GM19025 (cell line): ENCODE data around the gene TCF3.
"Not testable (repeated sequence)": the region's sequence is repeated elsewhere in the genome, so short reads cannot be mapped to it uniquely, and the experiment has no call there.

ENCODE experiments used
- ATAC-seq: cut with Tn5 transposase; IDR thresholded peaks from one replicate; pipeline ENCODE4 v1.9.1; 2021; ENCODE audit warnings: mild to moderate bottlenecking, low read depth, moderate library complexity; ENCODE audit not compliant: unreplicated experiment

TCF3 gene

GRCh38 chr19:1673645-1674292, 21.4 kb upstream of the TCF3 start:
- no peak for ATAC-seq

- ATAC-seq, result no peak
These were observed 20.6 kb upstream of the TCF3 start for GRCh38 chr19:1672769-1673644.

GRCh38 chr19:1672038-1672768, 19.8 kb upstream of the TCF3 start:
- ATAC-seq, result no peak

GRCh38 chr19:1671716-1672037, 19.3 kb upstream of the TCF3 start:
- ATAC-seq, result no peak

DNA sequence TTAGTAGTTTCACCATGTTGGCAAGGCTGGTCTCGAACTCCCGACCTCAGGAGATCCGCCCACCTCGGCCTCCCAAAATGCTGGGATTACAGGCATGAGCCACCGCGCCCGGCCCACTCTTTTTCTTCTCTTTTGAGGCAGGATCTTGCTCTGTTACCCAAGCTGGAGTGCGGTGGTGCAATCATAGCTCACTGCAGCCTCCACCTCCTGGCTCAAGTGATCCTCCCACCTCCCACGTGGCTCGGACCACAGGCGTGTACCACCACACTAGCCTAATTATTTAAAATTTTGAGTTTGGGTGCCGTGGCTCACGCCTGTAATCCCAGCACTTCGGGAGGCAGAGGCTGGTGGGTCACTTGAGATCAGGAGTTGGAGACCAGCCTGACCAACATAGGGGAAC, 18.3 kb upstream of the TCF3 start:
- ATAC-seq, result not testable (repeated sequence)

GRCh38 chr19:1668486-1669270, 16.3 kb upstream of the TCF3 start:
- ATAC-seq, result no peak

- no peak for ATAC-seq
These were observed 15.7 kb upstream of the TCF3 start for GRCh38 chr19:1668048-1668485.

DNA sequence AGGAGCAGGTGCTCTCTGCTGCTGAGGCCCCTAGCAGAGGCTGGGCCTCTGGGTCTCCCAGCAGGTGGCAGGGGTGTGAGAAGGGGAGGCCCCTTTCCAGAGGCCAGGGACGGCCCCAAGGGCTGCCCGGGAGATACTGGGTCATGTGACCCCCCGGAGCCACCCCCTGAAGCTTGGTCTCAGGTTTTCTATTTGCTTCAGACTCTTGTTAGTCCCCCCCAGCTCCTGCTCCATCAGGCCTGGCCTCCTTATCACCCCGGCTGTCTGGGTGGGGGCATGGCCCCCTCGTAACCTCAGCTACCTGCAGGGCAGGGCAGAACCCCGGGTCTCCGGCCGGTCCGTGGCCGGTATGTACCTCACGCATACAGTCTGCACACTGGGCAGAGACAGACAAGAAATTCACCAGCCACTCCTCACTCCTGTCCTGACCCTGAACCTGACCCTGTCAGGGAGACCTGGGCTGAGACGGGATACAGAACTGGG, 13.2 kb upstream of the TCF3 start:
- no peak for ATAC-seq

DNA sequence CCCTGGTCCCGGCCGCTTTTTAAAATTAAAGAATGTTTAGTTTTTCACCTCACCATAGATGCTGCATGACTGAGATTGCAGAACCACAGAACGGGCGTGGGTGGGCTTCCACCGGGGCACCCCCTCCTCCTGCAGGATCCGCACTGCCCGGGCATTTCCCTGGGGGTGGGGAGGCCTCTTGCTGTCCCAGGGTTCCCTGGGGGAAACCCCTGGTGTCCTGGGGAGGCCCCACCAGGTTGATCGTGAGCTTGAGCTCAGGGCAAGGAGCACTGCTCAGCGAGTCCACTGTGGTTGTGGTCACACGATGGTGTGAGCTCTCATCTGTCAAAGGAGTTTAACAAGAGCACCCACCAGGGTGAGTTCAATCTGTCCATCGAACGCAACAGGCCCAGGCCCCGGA, 11.4 kb upstream of the TCF3 start:
- no peak for ATAC-seq

DNA sequence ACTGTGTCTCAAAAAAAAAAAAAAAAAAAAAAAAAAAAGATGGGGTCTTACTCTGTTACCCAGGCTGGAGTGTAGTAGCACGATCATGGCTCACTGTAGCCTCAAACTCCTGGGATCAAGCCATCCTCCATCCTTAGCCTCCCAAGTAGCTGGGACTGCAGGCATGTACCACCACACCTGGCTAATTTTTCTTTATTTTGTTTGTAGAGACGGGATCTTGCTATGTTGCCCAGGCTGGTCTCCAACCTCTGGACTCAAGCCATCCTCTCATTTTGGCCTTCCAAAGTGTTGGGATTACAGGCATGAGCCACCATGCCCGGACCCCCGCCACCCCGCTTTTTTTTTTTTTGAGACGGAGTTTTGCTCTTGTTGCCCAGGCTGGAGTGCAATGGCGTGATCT, 10.8 kb upstream of the TCF3 start:
- not testable (repeated sequence) for ATAC-seq

DNA sequence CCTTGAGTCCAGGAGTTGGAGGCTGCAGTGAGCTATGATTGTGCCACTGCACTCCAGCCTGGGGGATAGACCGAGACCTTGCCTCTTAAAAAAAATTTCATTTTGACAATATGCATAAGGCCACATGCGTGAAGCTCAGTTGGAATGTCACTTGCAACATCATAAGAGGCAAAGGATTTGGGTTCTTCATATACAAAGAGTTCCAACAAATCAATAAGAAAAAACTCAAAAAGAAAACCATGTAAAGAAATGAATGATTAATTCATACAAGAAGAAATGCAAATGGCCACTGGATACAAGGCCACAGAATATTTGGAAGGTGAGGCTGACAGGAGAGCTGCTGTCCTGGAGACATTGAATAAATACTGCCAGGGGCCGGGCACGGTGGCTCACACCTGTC, 9.6 kb upstream of the TCF3 start:
- no peak for ATAC-seq

DNA sequence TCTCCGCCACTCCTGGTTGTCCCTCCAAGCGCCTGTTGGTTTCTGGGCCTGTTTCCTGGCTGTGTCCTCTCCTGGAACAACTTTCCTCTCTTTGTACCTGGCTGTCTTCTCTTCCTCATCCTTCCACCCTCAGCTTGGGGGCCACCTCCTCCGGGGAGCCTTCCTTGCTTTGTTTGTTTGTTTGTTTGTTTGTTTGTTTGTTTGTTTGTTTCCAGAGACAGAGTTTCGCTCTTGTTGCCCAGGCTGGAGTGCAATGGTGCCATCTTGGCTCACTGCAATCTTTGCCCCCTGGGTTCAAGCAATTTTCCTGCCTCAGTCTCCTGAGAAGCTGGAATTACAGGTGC, 6.6 kb upstream of the TCF3 start:
- ATAC-seq, result no peak

- ATAC-seq, result no peak
These were observed 6.0 kb upstream of the TCF3 start for GRCh38 chr19:1658150-1659083.

GRCh38 chr19:1657746-1658145, 5.3 kb upstream of the TCF3 start:
- ATAC-seq, result no peak

DNA sequence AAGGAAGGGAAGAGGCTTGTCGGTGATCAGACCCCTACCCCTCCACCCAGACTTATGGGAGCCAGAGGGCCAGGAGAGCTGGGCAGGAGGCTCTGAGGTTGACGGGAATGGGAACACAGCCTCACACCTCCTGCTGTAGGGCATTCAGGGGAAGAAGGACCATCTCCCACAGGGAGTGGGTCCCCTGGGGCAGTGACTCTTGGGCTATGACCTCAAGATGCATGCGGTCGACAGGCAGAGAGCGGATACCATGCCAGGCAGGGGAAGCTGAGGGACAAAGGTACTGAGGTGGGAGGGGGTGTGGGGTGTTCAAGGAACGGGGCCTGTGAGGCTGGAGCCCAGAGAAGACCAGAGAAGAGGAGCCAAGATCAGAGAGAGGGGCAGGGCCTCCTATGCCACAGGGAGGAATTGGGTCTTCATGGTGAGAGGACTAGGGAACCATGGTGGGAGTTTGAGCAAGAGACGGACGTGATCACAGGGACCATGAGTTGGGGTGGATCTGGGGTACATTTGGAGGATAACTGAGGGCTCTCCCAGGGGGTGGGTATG, 4.6 kb upstream of the TCF3 start:
- ATAC-seq, result no peak

DNA sequence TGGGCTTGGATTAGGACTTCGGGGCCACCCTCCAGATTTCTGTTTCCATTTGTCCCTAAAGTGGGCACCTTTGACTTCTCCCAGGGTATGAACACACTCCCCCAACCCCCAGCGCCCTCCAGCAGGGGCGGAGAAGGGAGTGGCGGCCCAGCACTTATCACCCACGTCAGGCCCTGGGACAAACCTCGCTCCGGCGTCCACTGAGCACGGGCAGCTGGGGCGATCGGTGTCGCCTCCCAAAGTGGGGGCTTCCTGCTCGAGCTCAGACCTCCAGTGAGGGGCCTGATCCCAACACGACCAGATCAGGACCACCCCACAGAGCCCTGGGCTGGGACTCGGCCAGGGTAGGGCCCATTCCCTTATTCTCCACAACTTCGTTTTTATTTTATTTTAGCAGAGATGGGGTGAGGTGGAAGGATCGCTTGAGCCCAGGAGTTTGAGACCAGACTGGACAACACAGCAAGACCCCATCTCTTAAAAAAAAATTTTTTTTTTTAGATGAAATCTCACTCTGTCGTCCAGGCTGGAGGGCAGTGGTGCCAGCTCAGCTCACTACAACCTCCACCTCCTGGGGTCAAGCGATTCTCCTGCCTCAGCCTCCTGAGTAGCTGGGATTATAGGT, 3.7 kb upstream of the TCF3 start:
- no peak for ATAC-seq

GRCh38 chr19:1655131-1655981, 2.9 kb upstream of the TCF3 start:
- no peak for ATAC-seq
